ENCODE measurements around the gene TNFAIP8. TPM values are rescaled to one million over a fixed set of nuclear protein-coding genes. Genes with fewer than 3 reads are reported as not detected.

The TNFAIP8 gene
- total and polyA plus RNA-seq, 2 of the 13 experiments (the other 11 are each of a cell fraction or from before 2014, with no cell fraction given) = 6.4 to 11.2 TPM

DNA sequence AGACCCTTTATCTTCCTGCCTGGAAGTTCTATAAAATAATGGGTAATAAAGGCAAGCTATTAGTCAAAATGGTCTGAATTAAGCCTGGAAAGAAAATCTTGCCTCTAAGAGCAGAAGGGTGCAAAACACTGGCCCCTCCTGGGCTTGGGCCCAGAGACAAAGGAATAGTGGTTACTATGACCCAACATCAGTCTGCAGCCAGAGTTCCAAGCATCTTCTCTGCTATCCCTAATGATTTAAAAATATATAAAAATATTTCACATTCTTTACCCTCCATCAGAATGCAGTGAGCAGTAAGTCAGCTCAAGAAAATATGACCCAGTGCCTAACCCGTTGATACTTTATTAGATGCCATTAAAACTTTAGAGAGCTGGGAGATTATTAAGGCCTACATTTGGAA is 14.7 kb downstream of the TNFAIP8 start (continued):
- TF ChIP-seq, protein P1, sequence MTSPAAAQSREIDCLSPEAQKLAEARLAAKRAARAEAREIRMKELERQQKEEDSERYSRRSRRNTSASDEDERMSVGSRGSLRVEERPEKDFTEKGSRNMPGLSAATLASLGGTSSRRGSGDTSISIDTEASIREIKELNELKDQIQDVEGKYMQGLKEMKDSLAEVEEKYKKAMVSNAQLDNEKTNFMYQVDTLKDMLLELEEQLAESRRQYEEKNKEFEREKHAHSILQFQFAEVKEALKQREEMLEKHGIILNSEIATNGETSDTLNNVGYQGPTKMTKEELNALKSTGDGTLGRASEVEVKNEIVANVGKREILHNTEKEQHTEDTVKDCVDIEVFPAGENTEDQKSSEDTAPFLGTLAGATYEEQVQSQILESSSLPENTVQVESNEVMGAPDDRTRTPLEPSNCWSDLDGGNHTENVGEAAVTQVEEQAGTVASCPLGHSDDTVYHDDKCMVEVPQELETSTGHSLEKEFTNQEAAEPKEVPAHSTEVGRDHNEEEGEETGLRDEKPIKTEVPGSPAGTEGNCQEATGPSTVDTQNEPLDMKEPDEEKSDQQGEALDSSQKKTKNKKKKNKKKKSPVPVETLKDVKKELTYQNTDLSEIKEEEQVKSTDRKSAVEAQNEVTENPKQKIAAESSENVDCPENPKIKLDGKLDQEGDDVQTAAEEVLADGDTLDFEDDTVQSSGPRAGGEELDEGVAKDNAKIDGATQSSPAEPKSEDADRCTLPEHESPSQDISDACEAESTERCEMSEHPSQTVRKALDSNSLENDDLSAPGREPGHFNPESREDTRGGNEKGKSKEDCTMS (CRISPR knock-in tag; conservative IDR thresholded peaks at IDR 0.05) = no peak
- TF ChIP-seq ATF7 (IDR thresholded peaks at IDR 0.05) (no peak), ATF7 (CRISPR knock-in tag; IDR thresholded peaks at IDR 0.05) (no peak), ZNF562 (CRISPR knock-in tag; IDR thresholded peaks at IDR 0.05; ENCODE audit: borderline replicate concordance) (no peak), SMARCE1 (IDR thresholded peaks at IDR 0.05; ENCODE audit: borderline replicate concordance) (no peak), ZKSCAN1 (IDR thresholded peaks at IDR 0.05; ENCODE audit: low read length) (no peak), RORA (CRISPR knock-in tag; IDR thresholded peaks at IDR 0.05) (no peak)

DNA sequence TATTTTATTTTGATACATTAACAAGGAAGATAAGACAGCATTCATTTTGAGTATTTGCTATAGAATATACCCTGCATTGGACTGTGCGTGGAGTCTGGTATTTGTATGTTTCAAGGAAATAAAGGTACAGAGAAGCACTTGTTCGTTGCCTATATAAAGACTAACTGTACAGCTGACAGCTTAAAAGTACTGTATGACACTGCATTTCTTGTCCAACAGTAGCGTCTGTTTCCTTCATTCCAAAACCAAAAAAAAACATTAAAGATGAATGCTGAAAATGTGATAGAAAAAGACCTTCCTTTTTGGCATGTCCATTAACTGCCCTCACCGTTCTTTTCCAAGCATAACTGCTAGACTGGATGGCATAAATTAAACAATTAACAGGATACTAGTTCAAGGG is 15.3 kb downstream of the TNFAIP8 start:
- no TSS peak for BruUV-seq (replicated peaks)
- Histone ChIP-seq H3K79me2 (ENCODE audit: insufficient read depth, low read length) (no peaks in the 10 kb centered on the region), H3K27ac (ENCODE audit: extremely low read length, insufficient read depth, low read length) (no peak overlapping the region), H3K27me3 (ENCODE audit: control insufficient read depth in 1 of 2, insufficient read depth in 2 of 2, low read length in 2 of 2) (no peaks in the 10 kb centered on the region), H3K4me3 (replicated peaks in 1 of 3; ENCODE audit: insufficient read depth in 1 of 3, low read depth in 2 of 3, low read length in 3 of 3) (no peak overlapping the region), H2AFZ (ENCODE audit: low read length) (no peak overlapping the region), H3K4me2 (ENCODE audit: low read depth, low read length) (no peak overlapping the region), H3K9ac (ENCODE audit: insufficient read depth, low read depth, low read length) (no peak overlapping the region), H3K9me3 (ENCODE audit: low read length) (no peaks in the 10 kb centered on the region), H3K36me3 (replicated peaks in 1 of 2; ENCODE audit: control insufficient read depth in 1 of 2, insufficient read depth in 2 of 2, low read length in 2 of 2) (no peaks in the 10 kb centered on the region), H4K20me1 (ENCODE audit: insufficient read depth, low read length) (no peaks in the 10 kb centered on the region), H3K4me1 (ENCODE audit: insufficient read depth, low read length) (peaks cover 12% of the 10 kb centered on the region)
- ATAC-seq (no peak), FAIRE-seq (no peak), DNase-seq (ENCODE audit: low spot score) (no peak)
- 95% methylated on average over 4 of the region's 4 CpGs for WGBS (ENCODE audit: low lambda C conversion rate)
- POLR2A ChIA-PET = no interaction called here
- CTCF ChIA-PET (ENCODE audit: low intra/inter-chr PET ratio, low total read pairs) = no interaction called here
- in situ Hi-C loops (cut with HindIII; ENCODE audit: extremely low pct_ligation_motif_present, low pct_unique_long_range_greater_than_20kb) (no loop called here), intact Hi-C loops (cut with micrococcal nuclease; ENCODE audit: unreplicated experiment) (no loop called here)
- TF ChIP-seq ZNF644 (CRISPR knock-in tag; IDR thresholded peaks at IDR 0.05; ENCODE audit: low read depth) = no peak
- no peak for TF ChIP-seq PRMT3 (CRISPR knock-in tag; IDR thresholded peaks at IDR 0.05; ENCODE audit: borderline replicate concordance, low read depth)
- TF ChIP-seq SIN3B (IDR thresholded peaks at IDR 0.05; ENCODE audit: low read length) = no peak
- no peak for TF ChIP-seq CREB1 (IDR thresholded peaks at IDR 0.05)
- no peak for TF ChIP-seq CREB1 (CRISPR knock-in tag; IDR thresholded peaks at IDR 0.05)
- TF ChIP-seq, protein P2, sequence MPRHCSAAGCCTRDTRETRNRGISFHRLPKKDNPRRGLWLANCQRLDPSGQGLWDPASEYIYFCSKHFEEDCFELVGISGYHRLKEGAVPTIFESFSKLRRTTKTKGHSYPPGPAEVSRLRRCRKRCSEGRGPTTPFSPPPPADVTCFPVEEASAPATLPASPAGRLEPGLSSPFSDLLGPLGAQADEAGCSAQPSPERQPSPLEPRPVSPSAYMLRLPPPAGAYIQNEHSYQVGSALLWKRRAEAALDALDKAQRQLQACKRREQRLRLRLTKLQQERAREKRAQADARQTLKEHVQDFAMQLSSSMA (CRISPR knock-in tag; IDR thresholded peaks at IDR 0.05) = no peak
- no peak for TF ChIP-seq ZNF713 (CRISPR knock-in tag; IDR thresholded peaks at IDR 0.05)
- TF ChIP-seq RNF2 (conservative IDR thresholded peaks at IDR 0.05; ENCODE audit: low read depth) = no peak
- TF ChIP-seq MBNL3 (CRISPR knock-in tag; conservative IDR thresholded peaks at IDR 0.05) = no peak
- no peak for TF ChIP-seq TBX2 (CRISPR knock-in tag; IDR thresholded peaks at IDR 0.05; ENCODE audit: borderline replicate concordance)

All from HepG2 (cell line).